ENCODE results near the gene LILRB4. TPM values are rescaled to one million over a fixed set of nuclear protein-coding genes. Genes with fewer than 3 reads are reported as not detected.

The LILRB4 gene
- total and polyA plus RNA-seq, 2 experiments from 2014 or later = not detected

- 48% methylated on average over 5 of the region's 5 CpGs for WGBS (ENCODE audit: low lambda C conversion rate, missing lambda C conversion rate)
- Histone ChIP-seq H3K9me3 (ENCODE audit: low read depth) (no peaks in the 10 kb centered on the region), H3K36me3 (replicated peaks; ENCODE audit: insufficient read depth, low read depth) (no peaks in the 10 kb centered on the region), H2AFZ (no peak overlapping the region), H3K4me3 (no peak overlapping the region), H4K20me1 (ENCODE audit: insufficient read depth, poor library complexity, severe bottlenecking) (no peaks in the 10 kb centered on the region), H3K79me2 (no peaks in the 10 kb centered on the region), H3K4me1 (ENCODE audit: insufficient read depth) (no peaks in the 10 kb centered on the region), H3K27ac (no peak overlapping the region), H3K9me2 (replicated peaks; ENCODE audit: insufficient read depth) (no peaks in the 10 kb centered on the region), H3K27me3 (no peaks in the 10 kb centered on the region), H3K4me2 (no peak overlapping the region)
- no peak for TF ChIP-seq EZH2 (IDR thresholded peaks at IDR 0.05; ENCODE audit: borderline replicate concordance)
- TF ChIP-seq CTCF (IDR thresholded peaks at IDR 0.05; ENCODE audit: poor library complexity) = no peak
- TF ChIP-seq EZH2phosphoT487 (IDR thresholded peaks at IDR 0.05; ENCODE audit: low read depth, severe bottlenecking, unreplicated experiment) = no peak
- no peak for DNase-seq (ENCODE audit: low spot score)
Measured at GRCh38 chr19:54644056-54644455, 18.7 kb upstream of the LILRB4 start.

GRCh38 chr19:54646331-54646841, 16.4 kb upstream of the LILRB4 start:
- TF ChIP-seq EZH2 (IDR thresholded peaks at IDR 0.05; ENCODE audit: borderline replicate concordance) = no peak
- TF ChIP-seq CTCF (IDR thresholded peaks at IDR 0.05; ENCODE audit: poor library complexity) = no peak
- TF ChIP-seq EZH2phosphoT487 (IDR thresholded peaks at IDR 0.05; ENCODE audit: low read depth, severe bottlenecking, unreplicated experiment) = no peak
- DNase-seq (ENCODE audit: low spot score) = no peak
- Histone ChIP-seq H3K27ac (no peak overlapping the region), H2AFZ (no peak overlapping the region), H3K4me1 (ENCODE audit: insufficient read depth) (no peaks in the 10 kb centered on the region), H3K4me3 (no peak overlapping the region), H3K36me3 (replicated peaks; ENCODE audit: insufficient read depth, low read depth) (no peaks in the 10 kb centered on the region), H4K20me1 (ENCODE audit: insufficient read depth, poor library complexity, severe bottlenecking) (no peaks in the 10 kb centered on the region), H3K9me2 (replicated peaks; ENCODE audit: insufficient read depth) (no peaks in the 10 kb centered on the region), H3K4me2 (no peak overlapping the region), H3K27me3 (no peaks in the 10 kb centered on the region), H3K79me2 (no peaks in the 10 kb centered on the region), H3K9me3 (ENCODE audit: low read depth) (no peaks in the 10 kb centered on the region)
- 89% methylated on average over 19 of the region's 19 CpGs for WGBS (ENCODE audit: low lambda C conversion rate, missing lambda C conversion rate)

GRCh38 chr19:54648129-54648528, 14.7 kb upstream of the LILRB4 start:
- no peak overlapping the region for H3K4me2 ChIP-seq
- WGBS (ENCODE audit: low lambda C conversion rate, missing lambda C conversion rate) = 23% methylated on average over 4 of the region's 4 CpGs
- no peaks in the 10 kb centered on the region for H3K27me3 ChIP-seq
- H3K4me3 ChIP-seq = no peak overlapping the region
- H3K36me3 ChIP-seq (replicated peaks; ENCODE audit: insufficient read depth, low read depth) = no peaks in the 10 kb centered on the region
- no peak for DNase-seq (ENCODE audit: low spot score)
- H3K79me2 ChIP-seq = no peaks in the 10 kb centered on the region
- H3K9me2 ChIP-seq (replicated peaks; ENCODE audit: insufficient read depth) = no peaks in the 10 kb centered on the region
- H4K20me1 ChIP-seq (ENCODE audit: insufficient read depth, poor library complexity, severe bottlenecking) = no peaks in the 10 kb centered on the region
- no peaks in the 10 kb centered on the region for H3K4me1 ChIP-seq (ENCODE audit: insufficient read depth)
- no peaks in the 10 kb centered on the region for H3K9me3 ChIP-seq (ENCODE audit: low read depth)
- H3K27ac ChIP-seq = no peak overlapping the region
- TF ChIP-seq CTCF (IDR thresholded peaks at IDR 0.05; ENCODE audit: poor library complexity) (no peak), EZH2 (IDR thresholded peaks at IDR 0.05; ENCODE audit: borderline replicate concordance) (no peak), EZH2phosphoT487 (IDR thresholded peaks at IDR 0.05; ENCODE audit: low read depth, severe bottlenecking, unreplicated experiment) (no peak)
- H2AFZ ChIP-seq = no peak overlapping the region

Data from hepatocyte (in vitro differentiated cells).